Prostate gland (tissue), 2 donors: ENCODE data around the gene DFFA. TPM values are rescaled to one million over a fixed set of nuclear protein-coding genes. Genes with fewer than 3 reads are reported as not detected.
"Not testable (repeated sequence)": the region's sequence is repeated elsewhere in the genome, so short reads cannot be mapped to it uniquely, and the experiment has no call there.

Experiments
- DNase-seq: peaks from one replicate; pipeline ENCODE4 v3.0.0-alpha.2; 2019; ENCODE audit warnings: low spot score
- H3K27ac ChIP-seq, 2 donors: fragments of 200-600 bp; sonication (generic); 2 replicates each; pipeline ENCODE4 v1.5.1; 2017 to 2019
- H3K27me3 ChIP-seq: fragments of 200-600 bp; sonication (generic); replicated peaks from 2 replicates; pipeline ENCODE4 v1.5.1; 2019; ENCODE audit not compliant: insufficient read depth
- H3K36me3 ChIP-seq, 2 donors: fragments of 200-600 bp; sonication (generic); 1 replicate in 1 of 2; 2 replicates in 1 of 2; pipeline versions ENCODE4 v1.5.1 to v1.8.1; 2017 to 2019
- H3K4me1 ChIP-seq: fragments of 200-600 bp; sonication (generic); replicated peaks from 2 replicates; pipeline ENCODE4 v1.5.1; 2019
- H3K4me3 ChIP-seq, 2 donors: fragments of 200-600 bp; sonication (generic); 2 replicates each; pipeline ENCODE4 v1.5.1; 2017 to 2019
- H3K9me3 ChIP-seq: fragments of 200-600 bp; sonication (generic); 2 replicates; pipeline ENCODE4 v1.5.1; 2017
- POLR2A ChIP-seq: fragments of 450-650 bp; IDR thresholded peaks from one replicate; pipeline ENCODE4 v1.6.1; 2016; ENCODE audit warnings: antibody characterized with exemption, mild to moderate bottlenecking
- POLR2AphosphoS5 ChIP-seq: sonication (generic); formaldehyde crosslinking; IDR thresholded peaks from one replicate; pipeline ENCODE4 v1.6.1; 2017; ENCODE audit warnings: antibody characterized with exemption
- WGBS: methylation state at CpG from one replicate; pipeline ENCODE4 v1.1.5; 2018; 5-methylcytosine and 5-hydroxymethylcytosine counted together
- intact Hi-C: fragments of 100-400 bp; cut with DNase I; formaldehyde crosslinking; loops from one replicate; pipeline ENCODE4 v1.14.2; 2022
- total RNA-seq, 2 donors: library from RNA; depleted of rRNA; stranded (reverse); fragments of >200 nt; gene quantifications; one replicate each; pipeline ENCODE4 v1.1.0, GENCODE V29; 2016
- TF ChIP-seq, protein P1 (sequence below), 4 experiments: fragments of 200-600 bp in 2 of 4; fragments of 450-650 bp in 2 of 4; sonication (generic) in 2 of 4; IDR thresholded peaks; 1 replicate in 3 of 4; 2 replicates in 1 of 4; pipeline ENCODE4 v1.5.1; 2016 to 2019; ENCODE audit warnings: antibody characterized with exemption in 4 of 4, mild to moderate bottlenecking in 2 of 4, moderate library complexity in 2 of 4

Gene DFFA
- total RNA-seq, 2 donors from 2014 or later, result 24.8 to 35.5 TPM

DNA sequence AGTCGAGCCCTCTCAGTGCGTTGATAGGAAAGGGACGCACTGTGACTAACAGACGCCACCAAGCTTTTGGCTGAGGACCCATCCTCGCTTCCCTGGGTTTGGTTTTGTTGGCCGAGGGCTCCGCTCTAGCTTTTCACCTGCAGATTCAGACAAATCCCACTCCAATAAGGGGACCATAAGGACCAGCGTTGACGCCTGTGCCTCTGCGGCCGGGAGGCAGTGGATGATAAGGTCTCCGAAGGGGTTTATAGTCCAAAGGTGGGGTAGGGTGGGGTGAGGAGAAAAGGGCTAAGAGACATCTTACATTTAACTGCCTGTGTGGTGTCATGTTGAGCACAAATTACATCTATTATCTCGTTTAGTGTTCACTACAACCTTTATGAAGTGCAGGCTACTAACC is 3.2 kb upstream of the DFFA start:
- 0% methylated on average over 13 of the region's 13 CpGs for WGBS
- Histone ChIP-seq H3K27ac (peak overlapping the region; percentile 82 to 85), H3K36me3 (no peaks in the 10 kb centered on the region), H3K4me1 (peaks cover 8% of the 10 kb centered on the region), H3K27me3 (no peaks in the 10 kb centered on the region), H3K9me3 (no peaks in the 10 kb centered on the region), H3K4me3 (peak overlapping the region; percentile 92 to 93)
- no peak for DNase-seq
- TF ChIP-seq, protein P1, sequence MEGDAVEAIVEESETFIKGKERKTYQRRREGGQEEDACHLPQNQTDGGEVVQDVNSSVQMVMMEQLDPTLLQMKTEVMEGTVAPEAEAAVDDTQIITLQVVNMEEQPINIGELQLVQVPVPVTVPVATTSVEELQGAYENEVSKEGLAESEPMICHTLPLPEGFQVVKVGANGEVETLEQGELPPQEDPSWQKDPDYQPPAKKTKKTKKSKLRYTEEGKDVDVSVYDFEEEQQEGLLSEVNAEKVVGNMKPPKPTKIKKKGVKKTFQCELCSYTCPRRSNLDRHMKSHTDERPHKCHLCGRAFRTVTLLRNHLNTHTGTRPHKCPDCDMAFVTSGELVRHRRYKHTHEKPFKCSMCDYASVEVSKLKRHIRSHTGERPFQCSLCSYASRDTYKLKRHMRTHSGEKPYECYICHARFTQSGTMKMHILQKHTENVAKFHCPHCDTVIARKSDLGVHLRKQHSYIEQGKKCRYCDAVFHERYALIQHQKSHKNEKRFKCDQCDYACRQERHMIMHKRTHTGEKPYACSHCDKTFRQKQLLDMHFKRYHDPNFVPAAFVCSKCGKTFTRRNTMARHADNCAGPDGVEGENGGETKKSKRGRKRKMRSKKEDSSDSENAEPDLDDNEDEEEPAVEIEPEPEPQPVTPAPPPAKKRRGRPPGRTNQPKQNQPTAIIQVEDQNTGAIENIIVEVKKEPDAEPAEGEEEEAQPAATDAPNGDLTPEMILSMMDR (IDR thresholded peaks at IDR 0.05), result no peak
- TF ChIP-seq POLR2AphosphoS5, result no peak
- TF ChIP-seq POLR2A, result no peak
- intact Hi-C loops, result no loop called here

DNA sequence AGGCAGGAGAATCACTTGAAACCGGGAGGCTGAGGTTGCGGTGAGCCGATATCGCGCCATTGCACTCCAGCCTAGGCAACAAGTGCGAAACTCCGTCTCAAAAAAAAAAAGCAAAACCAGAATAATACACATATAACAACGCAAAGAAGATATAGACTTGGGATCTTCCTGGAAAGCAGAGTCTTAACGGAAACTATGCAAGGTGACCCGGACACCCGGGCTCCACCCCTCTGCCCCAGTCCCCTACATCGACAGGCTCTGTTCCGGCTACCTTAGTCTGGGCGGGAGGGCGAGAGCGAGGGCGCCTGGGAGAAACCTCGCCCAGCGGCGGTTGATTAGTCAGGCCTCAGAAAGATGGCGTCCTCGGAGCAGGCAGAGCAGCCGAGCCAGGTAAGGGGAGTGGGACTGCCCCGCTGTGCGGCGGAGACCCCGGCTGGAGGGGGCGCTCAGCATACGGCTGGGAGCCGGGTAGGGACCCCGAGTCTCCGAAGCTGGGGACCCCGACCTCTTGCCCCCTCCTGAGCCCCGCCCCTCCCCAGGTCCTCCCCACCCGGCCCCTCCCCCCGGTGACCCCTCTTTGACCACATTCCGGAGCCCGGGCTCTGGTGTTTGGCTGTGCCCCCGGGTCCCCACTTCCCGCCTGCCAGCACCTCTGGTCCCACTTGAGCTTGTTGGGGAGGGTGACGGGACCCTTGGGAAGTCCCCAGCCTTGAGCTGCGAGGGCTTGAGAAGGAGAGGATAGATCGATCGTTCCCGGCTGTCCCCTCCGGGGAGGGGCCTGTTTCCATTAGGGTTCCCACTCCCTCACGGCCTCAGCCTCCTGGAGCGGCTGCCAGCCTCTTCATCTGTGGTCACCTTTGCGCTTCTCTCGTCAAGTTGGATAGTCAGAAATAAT is 2.5 kb upstream of the DFFA start, which contains the start of gene PEX14:
PEX14 (plus strand) TSS at position 338 of the 895 bp plus-strand sequence; CDS start at position 355, 17 bp downstream.
- no peaks in the 10 kb centered on the region for H3K27me3 ChIP-seq
- peaks cover 8% of the 10 kb centered on the region for H3K4me1 ChIP-seq
- H3K36me3 ChIP-seq, result no peaks in the 10 kb centered on the region
- no peaks in the 10 kb centered on the region for H3K9me3 ChIP-seq
- 12% methylated on average over 38 of the region's 50 CpGs for WGBS
- H3K27ac ChIP-seq, result peak within 1 kb of the TSS; percentile 82 to 85
- intact Hi-C loops, result loop anchor here (5.0 kb wide), 1 partner anchor 43 kb away; the partner anchor contains the start of gene CENPS
- peak within 1 kb of the TSS; percentile 92 to 93 for H3K4me3 ChIP-seq
- peak; percentile 60 for DNase-seq
- TF ChIP-seq POLR2AphosphoS5 (peak; percentile 62), POLR2A (peak; percentile 24)
- TF ChIP-seq, protein P1 (IDR thresholded peaks at IDR 0.05), result no peak

DNA sequence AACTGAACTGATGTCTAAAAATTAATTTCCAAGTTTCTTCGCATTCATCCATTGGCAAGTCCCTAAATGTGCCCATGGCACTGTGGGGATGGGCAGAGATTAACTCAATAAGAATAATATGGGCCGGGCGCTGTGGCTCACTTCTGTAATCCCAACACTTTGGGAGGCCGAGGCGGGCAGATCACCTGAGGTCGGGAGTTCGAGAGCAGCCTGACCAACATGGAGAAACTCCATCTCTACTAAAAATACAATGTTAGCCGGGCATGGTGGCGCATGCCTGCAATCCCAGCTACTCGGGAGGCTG is 1.9 kb upstream of the DFFA start:
- WGBS, result 86% methylated on average over 10 of the region's 10 CpGs

DNA sequence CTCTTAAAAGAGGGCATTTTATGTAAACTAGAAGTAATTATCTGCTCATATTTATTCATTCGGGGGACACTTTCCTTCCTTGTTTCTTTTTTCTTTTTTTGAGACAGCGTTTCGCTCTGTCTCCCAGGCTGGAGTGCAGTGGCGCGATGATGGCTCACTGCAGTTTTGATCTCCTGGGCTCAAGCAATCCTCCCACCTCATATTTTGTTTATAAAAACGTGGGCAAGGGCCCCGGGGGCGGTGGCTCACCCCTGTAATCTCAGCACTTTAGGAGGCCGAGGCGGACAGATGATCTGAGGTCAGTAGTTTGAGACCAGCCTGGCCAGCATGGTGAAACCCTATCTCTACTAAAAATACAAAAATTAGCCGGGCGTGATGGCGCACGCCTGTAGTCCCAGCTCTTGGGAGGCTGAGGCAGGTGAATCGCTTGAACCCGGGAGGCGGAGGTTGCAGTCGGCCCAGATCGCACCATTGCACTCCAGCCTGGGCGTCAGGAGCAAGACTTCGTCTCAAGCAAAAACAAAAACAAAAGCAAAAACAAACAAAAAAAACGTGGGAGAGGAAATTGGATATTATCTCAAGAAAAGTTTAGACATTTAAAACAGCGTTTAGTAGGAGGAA is 926 bp upstream of the DFFA start:
- intact Hi-C loops, result loop anchor here (5.0 kb wide), 1 partner anchor 41 kb away; the partner anchor contains the start of gene CENPS
- H3K9me3 ChIP-seq, result no peaks in the 10 kb centered on the region
- no peaks in the 10 kb centered on the region for H3K36me3 ChIP-seq
- 88% methylated on average over 23 of the region's 23 CpGs for WGBS
- peaks cover 8% of the 10 kb centered on the region for H3K4me1 ChIP-seq
- H3K4me3 ChIP-seq, result no peak overlapping the region
- no peak for TF ChIP-seq POLR2AphosphoS5
- TF ChIP-seq, protein P1 (IDR thresholded peaks at IDR 0.05), result no peak
- no peak for TF ChIP-seq POLR2A
- H3K27ac ChIP-seq, result no peak overlapping the region
- no peaks in the 10 kb centered on the region for H3K27me3 ChIP-seq
- no peak for DNase-seq

More for the DNA sequence above, 1.9 kb upstream of the DFFA start:
- not testable (repeated sequence) for H3K27ac ChIP-seq, H3K27me3 ChIP-seq, H3K36me3 ChIP-seq, H3K4me1 ChIP-seq, DNase-seq, H3K9me3 ChIP-seq
- H3K4me3 ChIP-seq, result peak overlapping the region in 1 of 2 donors; percentile 93
- intact Hi-C loops, result loop anchor here (5.0 kb wide), 1 partner anchor 42 kb away; the partner anchor contains the start of gene CENPS

DNA sequence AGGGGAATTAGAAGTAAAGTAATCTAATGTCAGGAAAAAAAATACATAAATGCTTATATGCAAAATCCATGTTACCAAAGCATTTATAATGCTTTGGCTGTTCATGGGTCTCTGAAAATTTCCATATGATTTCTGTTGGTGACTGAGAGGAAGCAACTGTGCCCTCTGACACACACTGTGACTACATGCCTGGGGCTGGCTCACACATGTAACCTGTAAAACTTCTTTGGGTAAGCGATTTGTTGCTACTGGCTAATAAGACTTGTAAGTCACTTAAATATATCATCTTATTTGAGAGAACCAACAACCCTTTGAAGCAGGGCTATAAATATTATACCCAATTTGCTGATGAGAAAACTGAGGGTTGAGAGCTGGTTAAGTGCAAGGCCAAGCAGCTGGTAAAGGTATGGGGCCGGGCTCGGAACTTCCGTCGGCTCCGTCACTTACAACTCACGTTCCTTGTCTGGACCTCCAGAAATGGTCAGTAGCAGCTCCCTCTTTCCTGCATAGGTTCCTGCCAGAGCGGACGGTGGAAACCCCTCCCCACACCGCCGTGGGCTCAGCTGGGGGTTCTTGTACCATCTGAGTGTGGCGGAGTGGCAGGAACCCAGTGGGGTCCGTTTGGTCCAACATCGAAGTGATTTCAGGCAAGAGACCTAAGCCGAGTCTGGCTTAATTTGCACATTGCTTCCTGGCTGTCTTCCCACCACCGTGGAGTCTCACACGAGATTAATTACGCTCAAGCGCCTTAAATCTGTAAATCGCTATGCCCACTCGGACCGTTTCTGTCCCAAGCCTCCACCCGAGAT is 714 bp downstream of the DFFA start:
- Histone ChIP-seq H3K4me3 (peak overlapping the region; percentile 42 to 63), H3K27ac (peak overlapping the region; percentile 47 to 62), H3K36me3 (no peaks in the 10 kb centered on the region), H3K27me3 (no peaks in the 10 kb centered on the region), H3K9me3 (no peaks in the 10 kb centered on the region), H3K4me1 (peaks cover 8% of the 10 kb centered on the region)
- no peak for TF ChIP-seq POLR2A
- TF ChIP-seq, protein P1 (IDR thresholded peaks at IDR 0.05), result no peak
- no peak for TF ChIP-seq POLR2AphosphoS5
- WGBS, result 4% methylated on average over 23 of the region's 23 CpGs
- intact Hi-C loops, result loop anchor here (5.0 kb wide), 1 partner anchor 39 kb away; the partner anchor contains the start of gene CENPS
- DNase-seq, result no peak
